Body of pancreas (tissue), 4 donors: ENCODE results near the gene TLL2. TPM values are rescaled to one million over a fixed set of nuclear protein-coding genes. Genes with fewer than 3 reads are reported as not detected.

Experiments used
- ATAC-seq: fragments of 150-250 bp; one replicate; pipeline ENCODE4 v1.9.1; 2016
- DNase-seq, 4 donors: peaks; one replicate each; pipeline ENCODE4 v3.0.0-alpha.2; 2019
- H3K27ac ChIP-seq, 4 donors: fragments of 200-600 bp; sonication (generic); 1 replicate in 3 of 4; 2 replicates in 1 of 4; pipeline versions ENCODE4 v1.5.1 to v1.6.1; 2016 to 2019; ENCODE audit warnings: mild to moderate bottlenecking in 1 of 4, mixed read lengths in 1 of 4, moderate library complexity in 1 of 4
- H3K27me3 ChIP-seq, 2 donors: fragments of 200-600 bp; sonication (generic); one replicate each; pipeline ENCODE4 v1.6.0; 2016; ENCODE audit warnings: mild to moderate bottlenecking in 1 of 2
- H3K36me3 ChIP-seq, 2 donors: fragments of 200-600 bp; sonication (generic); replicated peaks in 1 of 2; 2 replicates each; pipeline ENCODE4 v1.5.1; 2016; ENCODE audit warnings: low read depth in 2 of 2; ENCODE audit not compliant: insufficient read depth in 1 of 2
- H3K4me1 ChIP-seq: fragments of 200-600 bp; sonication (generic); one replicate; pipeline ENCODE4 v1.6.0; 2016
- H3K4me3 ChIP-seq, 2 donors: fragments of 200-600 bp; sonication (generic); 1 replicate in 1 of 2; 2 replicates in 1 of 2; pipeline ENCODE4 v1.5.1; 2016 to 2019
- H3K9me3 ChIP-seq, 3 donors: fragments of 200-600 bp; sonication (generic); 1 replicate in 2 of 3; 2 replicates in 1 of 3; pipeline ENCODE4 v1.5.1; 2016
- CTCF ChIP-seq, 7 experiments: fragments of 450-650 bp in 4 of 7; fragments of 200-600 bp in 3 of 7; sonication (generic) in 3 of 7; IDR thresholded peaks; one replicate each; pipeline ENCODE4 v1.5.1; 2016 to 2019; ENCODE audit warnings: antibody characterized with exemption in 7 of 7
- POLR2A ChIP-seq, 3 donors: fragments of 450-650 bp; IDR thresholded peaks; one replicate each; pipeline ENCODE4 v1.6.1; 2016; ENCODE audit warnings: antibody characterized with exemption in 3 of 3, mild to moderate bottlenecking in 2 of 3
- WGBS, 2 donors: methylation state at CpG; one replicate each; pipeline ENCODE4 v1.1.5; 2017; 5-methylcytosine and 5-hydroxymethylcytosine counted together
- intact Hi-C: fragments of 100-400 bp; cut with DNase I; formaldehyde crosslinking; loops from one replicate; pipeline ENCODE4 v1.15.1; 2023
- total RNA-seq, 2 donors: library from RNA; depleted of rRNA; stranded (reverse); fragments of >200 nt; gene quantifications; one replicate each; pipeline ENCODE4 v1.1.0, GENCODE V29; 2016

Gene TLL2
- total RNA-seq, 2 donors from 2014 or later, result not detected

- ATAC-seq, result no peak
- Histone ChIP-seq H3K4me3 (no peak overlapping the region), H3K9me3 (no peaks in the 10 kb centered on the region), H3K36me3 (no peaks in the 10 kb centered on the region), H3K27me3 (no peaks in the 10 kb centered on the region), H3K27ac (no peak overlapping the region), H3K4me1 (no peaks in the 10 kb centered on the region)
- TF ChIP-seq POLR2A (IDR thresholded peaks at IDR 0.05) (no peak), CTCF (IDR thresholded peaks at IDR 0.05) (no peak)
- intact Hi-C loops, result no loop called here
- DNase-seq, result no peak
- 81% methylated on average over 2 of the region's 2 CpGs for WGBS, 2 donors
Measured at GRCh38 chr10:96439725-96440124, 74.0 kb downstream of the TLL2 start.

GRCh38 chr10:96436035-96436434, 77.7 kb downstream of the TLL2 start:
- Histone ChIP-seq H3K27ac (no peak overlapping the region), H3K4me1 (no peaks in the 10 kb centered on the region), H3K27me3 (no peaks in the 10 kb centered on the region), H3K4me3 (no peak overlapping the region), H3K9me3 (peaks cover 0 to 4% (median 0%) of the 10 kb centered on the region in 3 donors), H3K36me3 (no peaks in the 10 kb centered on the region)
- intact Hi-C loops, result no loop called here
- no peak for ATAC-seq
- TF ChIP-seq POLR2A (IDR thresholded peaks at IDR 0.05) (no peak), CTCF (IDR thresholded peaks at IDR 0.05) (no peak)
- no peak for DNase-seq

- no peak for TF ChIP-seq CTCF (IDR thresholded peaks at IDR 0.05)
- TF ChIP-seq POLR2A (IDR thresholded peaks at IDR 0.05), result no peak
- H3K4me3 ChIP-seq, result no peak overlapping the region
- no peak overlapping the region for H3K27ac ChIP-seq
- intact Hi-C loops, result no loop called here
- ATAC-seq, result no peak
- 85% methylated on average over 15 of the region's 15 CpGs for WGBS, 2 donors
- H3K9me3 ChIP-seq, result peaks cover 0 to 4% (median 0%) of the 10 kb centered on the region in 3 donors
- H3K36me3 ChIP-seq, result no peaks in the 10 kb centered on the region
- no peak for DNase-seq
- H3K4me1 ChIP-seq, result no peaks in the 10 kb centered on the region
- no peaks in the 10 kb centered on the region for H3K27me3 ChIP-seq
Measured at GRCh38 chr10:96431211-96431970, 82.3 kb downstream of the TLL2 start.

- H3K27ac ChIP-seq, result no peak overlapping the region
- DNase-seq, result no peak
- no peaks in the 10 kb centered on the region for H3K9me3 ChIP-seq
- intact Hi-C loops, result no loop called here
- no peak for ATAC-seq
- no peaks in the 10 kb centered on the region for H3K36me3 ChIP-seq
- WGBS, 2 donors, result 83 to 86% methylated on average over 2 of the region's 2 CpGs
- no peak for TF ChIP-seq CTCF (IDR thresholded peaks at IDR 0.05)
- no peak for TF ChIP-seq POLR2A (IDR thresholded peaks at IDR 0.05)
- no peaks in the 10 kb centered on the region for H3K4me1 ChIP-seq
- H3K27me3 ChIP-seq, result no peaks in the 10 kb centered on the region
- H3K4me3 ChIP-seq, result no peak overlapping the region
Measured at GRCh38 chr10:96427291-96427690, 86.4 kb downstream of the TLL2 start.

- intact Hi-C loops, result no loop called here
- WGBS, 2 donors, result 89 to 92% methylated on average over 4 to 9 of the region's 9 CpGs
- Histone ChIP-seq H3K36me3 (no peaks in the 10 kb centered on the region), H3K4me1 (no peaks in the 10 kb centered on the region), H3K27me3 (no peaks in the 10 kb centered on the region), H3K4me3 (no peak overlapping the region), H3K9me3 (no peaks in the 10 kb centered on the region), H3K27ac (no peak overlapping the region)
- TF ChIP-seq POLR2A (IDR thresholded peaks at IDR 0.05) (no peak), CTCF (IDR thresholded peaks at IDR 0.05) (no peak)
- no peak for DNase-seq
- no peak for ATAC-seq
Measured at GRCh38 chr10:96422525-96422924, 91.2 kb downstream of the TLL2 start.
